Measurements from ENCODE around the gene GAR1.
"Not testable (repeated sequence)": the region's sequence is repeated elsewhere in the genome, so short reads cannot be mapped to it uniquely, and the experiment has no call there.

The GAR1 gene

GRCh38 chr4:109815151-109816081, at the start of gene GAR1:
GAR1 (plus strand) TSS chr4:109815762; CDS start chr4:109816165, 403 bp downstream.
- no peaks in the 10 kb centered on the region for H3K27me3 ChIP-seq (ENCODE audit: control insufficient read depth in 1 of 2, insufficient read depth in 2 of 2, low read length in 2 of 2)
- H3K4me1 ChIP-seq (ENCODE audit: control insufficient read depth in 1 of 2, insufficient read depth in 2 of 2, low read length in 2 of 2): peaks cover 8 to 20% of the 10 kb centered on the region in 2 donors
- peak within 1 kb of the TSS; percentile 99 for H3K4me3 ChIP-seq (ENCODE audit: low read depth in 1 of 2, low read length in 2 of 2)
- peaks cover 4 to 7% of the 10 kb centered on the region in 2 donors for H3K36me3 ChIP-seq (ENCODE audit: control insufficient read depth in 1 of 2, insufficient read depth in 2 of 2, low read length in 2 of 2)
- peak within 1 kb of the TSS; percentile 93 to 97 for H3K9ac ChIP-seq (ENCODE audit: low read depth in 1 of 2, low read length in 2 of 2)
- H3K27ac ChIP-seq (ENCODE audit: low read depth, low read length): peak within 1 kb of the TSS; percentile 84
- H3K9me3 ChIP-seq (ENCODE audit: control insufficient read depth in 1 of 2, low read length in 2 of 2): no peaks in the 10 kb centered on the region

- H3K36me3 ChIP-seq (ENCODE audit: control insufficient read depth in 1 of 2, insufficient read depth in 2 of 2, low read length in 2 of 2); H3K4me1 ChIP-seq (ENCODE audit: control insufficient read depth in 1 of 2, insufficient read depth in 2 of 2, low read length in 2 of 2); H3K9ac ChIP-seq (ENCODE audit: low read depth in 1 of 2, low read length in 2 of 2); H3K27ac ChIP-seq (ENCODE audit: low read depth, low read length); H3K9me3 ChIP-seq (ENCODE audit: control insufficient read depth in 1 of 2, low read length in 2 of 2); H3K27me3 ChIP-seq (ENCODE audit: control insufficient read depth in 1 of 2, insufficient read depth in 2 of 2, low read length in 2 of 2); H3K4me3 ChIP-seq (ENCODE audit: low read depth in 1 of 2, low read length in 2 of 2): not testable (repeated sequence)
These were observed 33.5 kb upstream of the GAR1 start for GRCh38 chr4:109782092-109782491.

GRCh38 chr4:109786846-109787245, 28.7 kb upstream of the GAR1 start:
- Histone ChIP-seq H3K9me3 (ENCODE audit: control insufficient read depth in 1 of 2, low read length in 2 of 2) (no peaks in the 10 kb centered on the region), H3K4me3 (ENCODE audit: low read depth in 1 of 2, low read length in 2 of 2) (no peak overlapping the region), H3K4me1 (ENCODE audit: control insufficient read depth in 1 of 2, insufficient read depth in 2 of 2, low read length in 2 of 2) (no peaks in the 10 kb centered on the region), H3K27me3 (ENCODE audit: control insufficient read depth in 1 of 2, insufficient read depth in 2 of 2, low read length in 2 of 2) (no peaks in the 10 kb centered on the region), H3K36me3 (ENCODE audit: control insufficient read depth in 1 of 2, insufficient read depth in 2 of 2, low read length in 2 of 2) (no peaks in the 10 kb centered on the region), H3K9ac (ENCODE audit: low read depth in 1 of 2, low read length in 2 of 2) (no peak overlapping the region), H3K27ac (ENCODE audit: low read depth, low read length) (no peak overlapping the region)

- Histone ChIP-seq H3K4me3 (ENCODE audit: low read depth in 1 of 2, low read length in 2 of 2) (no peak overlapping the region), H3K36me3 (ENCODE audit: control insufficient read depth in 1 of 2, insufficient read depth in 2 of 2, low read length in 2 of 2) (no peaks in the 10 kb centered on the region), H3K27ac (ENCODE audit: low read depth, low read length) (no peak overlapping the region), H3K27me3 (ENCODE audit: control insufficient read depth in 1 of 2, insufficient read depth in 2 of 2, low read length in 2 of 2) (no peaks in the 10 kb centered on the region), H3K9ac (ENCODE audit: low read depth in 1 of 2, low read length in 2 of 2) (no peak overlapping the region), H3K9me3 (ENCODE audit: control insufficient read depth in 1 of 2, low read length in 2 of 2) (no peaks in the 10 kb centered on the region), H3K4me1 (ENCODE audit: control insufficient read depth in 1 of 2, insufficient read depth in 2 of 2, low read length in 2 of 2) (no peaks in the 10 kb centered on the region)
These were observed 27.8 kb upstream of the GAR1 start for GRCh38 chr4:109787807-109788206.

- no peaks in the 10 kb centered on the region for H3K27me3 ChIP-seq (ENCODE audit: control insufficient read depth in 1 of 2, insufficient read depth in 2 of 2, low read length in 2 of 2)
- no peaks in the 10 kb centered on the region for H3K4me1 ChIP-seq (ENCODE audit: control insufficient read depth in 1 of 2, insufficient read depth in 2 of 2, low read length in 2 of 2)
- no peaks in the 10 kb centered on the region for H3K36me3 ChIP-seq (ENCODE audit: control insufficient read depth in 1 of 2, insufficient read depth in 2 of 2, low read length in 2 of 2)
- no peak overlapping the region for H3K27ac ChIP-seq (ENCODE audit: low read depth, low read length)
- H3K9me3 ChIP-seq (ENCODE audit: control insufficient read depth in 1 of 2, low read length in 2 of 2): peaks cover 12 to 29% of the 10 kb centered on the region in 2 donors
- H3K9ac ChIP-seq (ENCODE audit: low read depth in 1 of 2, low read length in 2 of 2): no peak overlapping the region
- no peak overlapping the region for H3K4me3 ChIP-seq (ENCODE audit: low read depth in 1 of 2, low read length in 2 of 2)
These were observed 20.5 kb upstream of the GAR1 start for GRCh38 chr4:109795059-109795458.

GRCh38 chr4:109798866-109799265, 16.7 kb upstream of the GAR1 start:
- Histone ChIP-seq H3K4me3 (ENCODE audit: low read depth in 1 of 2, low read length in 2 of 2) (no peak overlapping the region), H3K9ac (ENCODE audit: low read depth in 1 of 2, low read length in 2 of 2) (no peak overlapping the region), H3K9me3 (ENCODE audit: control insufficient read depth in 1 of 2, low read length in 2 of 2) (peaks cover 7 to 25% of the 10 kb centered on the region in 2 donors)

GRCh38 chr4:109801099-109801789, 14.3 kb upstream of the GAR1 start:
- no peaks in the 10 kb centered on the region for H3K36me3 ChIP-seq (ENCODE audit: control insufficient read depth in 1 of 2, insufficient read depth in 2 of 2, low read length in 2 of 2)
- no peaks in the 10 kb centered on the region for H3K27me3 ChIP-seq (ENCODE audit: control insufficient read depth in 1 of 2, insufficient read depth in 2 of 2, low read length in 2 of 2)
- peaks cover 0 to 8% of the 10 kb centered on the region in 2 donors for H3K4me1 ChIP-seq (ENCODE audit: control insufficient read depth in 1 of 2, insufficient read depth in 2 of 2, low read length in 2 of 2)
- H3K27ac ChIP-seq (ENCODE audit: low read depth, low read length): no peak overlapping the region
- peak overlapping the region; percentile 50 to 64 for H3K4me3 ChIP-seq (ENCODE audit: low read depth in 1 of 2, low read length in 2 of 2)
- peaks cover 3 to 10% of the 10 kb centered on the region in 2 donors for H3K9me3 ChIP-seq (ENCODE audit: control insufficient read depth in 1 of 2, low read length in 2 of 2)
- H3K9ac ChIP-seq (ENCODE audit: low read depth in 1 of 2, low read length in 2 of 2): peak overlapping the region; percentile 38 to 55

More at GRCh38 chr4:109798866-109799265, 16.7 kb upstream of the GAR1 start:
- no peaks in the 10 kb centered on the region for H3K36me3 ChIP-seq (ENCODE audit: control insufficient read depth in 1 of 2, insufficient read depth in 2 of 2, low read length in 2 of 2)
- H3K27ac ChIP-seq (ENCODE audit: low read depth, low read length): no peak overlapping the region
- peaks cover 0 to 8% of the 10 kb centered on the region in 2 donors for H3K4me1 ChIP-seq (ENCODE audit: control insufficient read depth in 1 of 2, insufficient read depth in 2 of 2, low read length in 2 of 2)
- no peaks in the 10 kb centered on the region for H3K27me3 ChIP-seq (ENCODE audit: control insufficient read depth in 1 of 2, insufficient read depth in 2 of 2, low read length in 2 of 2)

- Histone ChIP-seq H3K27ac (ENCODE audit: low read depth, low read length) (no peak within 1 kb of the TSS), H3K36me3 (ENCODE audit: control insufficient read depth in 1 of 2, insufficient read depth in 2 of 2, low read length in 2 of 2) (no peaks in the 10 kb centered on the region), H3K4me3 (ENCODE audit: low read depth in 1 of 2, low read length in 2 of 2) (peak within 1 kb of the TSS; percentile 50 to 64), H3K9me3 (ENCODE audit: control insufficient read depth in 1 of 2, low read length in 2 of 2) (peaks cover 0 to 5% of the 10 kb centered on the region in 2 donors), H3K27me3 (ENCODE audit: control insufficient read depth in 1 of 2, insufficient read depth in 2 of 2, low read length in 2 of 2) (no peaks in the 10 kb centered on the region), H3K9ac (ENCODE audit: low read depth in 1 of 2, low read length in 2 of 2) (peak within 1 kb of the TSS; percentile 38 to 55), H3K4me1 (ENCODE audit: control insufficient read depth in 1 of 2, insufficient read depth in 2 of 2, low read length in 2 of 2) (peaks cover 0 to 8% of the 10 kb centered on the region in 2 donors)
These were observed 13.7 kb upstream of the GAR1 start, which contains the start of gene CFI for GRCh38 chr4:109801895-109802319. CFI (minus strand) TSS chr4:109801999; CDS start chr4:109801971, 28 bp downstream.

GRCh38 chr4:109803924-109804571, 11.5 kb upstream of the GAR1 start:
- no peaks in the 10 kb centered on the region for H3K36me3 ChIP-seq (ENCODE audit: control insufficient read depth in 1 of 2, insufficient read depth in 2 of 2, low read length in 2 of 2)
- peaks cover 0 to 8% of the 10 kb centered on the region in 2 donors for H3K4me1 ChIP-seq (ENCODE audit: control insufficient read depth in 1 of 2, insufficient read depth in 2 of 2, low read length in 2 of 2)
- no peaks in the 10 kb centered on the region for H3K9me3 ChIP-seq (ENCODE audit: control insufficient read depth in 1 of 2, low read length in 2 of 2)
- H3K4me3 ChIP-seq (ENCODE audit: low read depth in 1 of 2, low read length in 2 of 2): no peak overlapping the region
- no peak overlapping the region for H3K9ac ChIP-seq (ENCODE audit: low read depth in 1 of 2, low read length in 2 of 2)
- no peaks in the 10 kb centered on the region for H3K27me3 ChIP-seq (ENCODE audit: control insufficient read depth in 1 of 2, insufficient read depth in 2 of 2, low read length in 2 of 2)
- H3K27ac ChIP-seq (ENCODE audit: low read depth, low read length): no peak overlapping the region
